SIG-M5 (cell line): ENCODE results near the gene SYT17.

Experiments
- DNase-seq: peaks from one replicate; lab custom pipeline; 2025; lab: John Stamatoyannopoulos, UW

The SYT17 gene

DNA sequence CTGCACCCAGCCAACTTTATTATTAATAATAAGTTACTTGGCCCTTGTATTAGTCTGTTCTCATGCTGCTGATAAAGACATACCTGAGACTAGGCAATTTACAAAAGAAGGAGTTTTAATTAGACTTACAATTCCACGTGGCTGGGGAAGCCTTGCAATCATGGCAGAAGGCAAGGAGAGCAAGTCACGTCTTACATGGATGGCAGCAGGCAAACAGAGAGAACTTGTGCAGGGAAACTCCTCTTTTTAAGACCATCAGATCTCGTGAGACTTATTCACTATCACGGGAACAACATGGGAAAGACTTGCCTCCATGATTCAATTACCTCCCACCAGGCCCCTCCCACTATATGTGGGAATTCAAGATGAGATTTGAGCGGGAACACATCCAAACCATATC lies 47.7 kb downstream of the SYT17 start:
- DNase-seq: no peak

DNA sequence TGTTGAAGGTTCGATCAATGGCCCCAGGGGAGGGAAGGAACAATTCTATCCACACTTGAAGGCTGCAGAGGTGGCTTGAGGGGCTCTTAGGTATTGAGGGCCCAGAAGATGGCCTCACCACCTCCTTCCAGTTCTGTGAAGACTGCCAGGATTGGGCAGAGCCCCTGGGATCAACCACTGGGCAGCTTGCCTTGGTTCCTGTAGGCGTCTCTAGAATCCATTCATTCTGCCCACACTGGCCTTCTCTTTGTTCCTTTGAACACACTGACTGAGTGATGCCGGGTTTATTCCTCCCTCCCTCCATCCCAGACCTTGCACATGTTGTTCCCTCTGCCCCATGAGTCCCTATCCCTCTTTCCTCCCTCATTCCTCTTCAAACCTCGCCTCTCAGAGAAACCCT lies 50.5 kb downstream of the SYT17 start:
- DNase-seq: no peak

DNA sequence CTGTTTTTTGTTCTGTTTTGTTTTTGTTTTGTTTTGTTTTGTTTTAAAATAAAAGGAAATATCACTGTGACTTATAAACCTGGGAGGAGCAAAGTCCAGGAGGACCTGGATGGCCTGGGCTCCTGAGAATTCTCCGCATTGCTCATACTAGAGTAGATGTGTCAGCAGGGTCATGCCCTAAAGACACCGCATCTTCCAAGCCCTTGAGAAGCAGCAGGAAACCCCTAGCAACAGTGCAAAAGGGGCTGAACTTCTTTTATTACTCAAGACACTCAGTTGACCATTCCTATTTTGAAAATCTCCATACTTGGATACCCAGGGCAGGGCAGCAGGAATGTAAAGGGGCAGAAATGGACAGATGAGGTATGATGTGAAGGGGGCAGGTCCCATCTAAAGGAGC lies 51.8 kb downstream of the SYT17 start:
- no peak for DNase-seq

DNA sequence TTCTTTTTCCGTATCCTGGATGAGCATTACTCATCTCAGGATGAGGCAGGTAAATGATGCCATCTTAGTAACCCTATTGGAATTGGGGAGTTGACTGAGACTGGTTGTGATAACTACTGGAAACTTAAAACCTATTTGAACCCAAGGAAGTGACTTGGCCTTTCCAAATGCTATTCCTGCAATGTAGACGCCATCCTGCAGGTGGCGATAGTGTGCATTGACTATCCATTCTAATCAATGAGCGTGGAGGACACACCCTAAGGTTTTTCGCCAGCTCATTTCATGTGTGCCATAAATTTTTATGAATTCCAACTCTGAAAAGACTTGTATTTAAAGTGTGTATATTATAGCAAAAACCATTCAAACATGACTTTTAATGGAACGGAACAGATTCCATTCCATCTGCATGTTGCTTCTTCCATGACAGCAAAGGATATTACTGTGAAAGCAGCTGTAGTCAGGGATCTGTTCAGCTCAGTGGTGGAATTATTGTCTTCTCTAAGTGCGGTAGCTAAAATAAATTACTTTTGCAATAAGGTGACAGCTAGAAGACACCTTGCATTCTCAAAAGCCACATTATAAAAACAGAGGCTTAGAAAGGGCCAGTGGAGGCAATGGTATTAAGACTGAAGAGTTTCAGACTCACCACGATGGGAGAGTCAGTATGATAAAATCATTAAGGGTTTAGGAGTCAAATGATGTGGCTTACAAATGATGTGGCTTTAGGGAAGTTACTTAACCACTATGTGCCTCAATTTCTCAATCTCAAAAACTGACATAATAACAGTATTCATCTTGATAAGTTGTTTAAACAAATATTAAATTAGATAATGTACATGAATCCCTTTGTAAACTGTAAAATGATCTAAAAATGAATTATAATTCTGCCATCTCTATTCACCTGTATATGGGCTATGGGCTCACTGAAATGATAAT lies 55.5 kb downstream of the SYT17 start:
- no peak for DNase-seq

DNA sequence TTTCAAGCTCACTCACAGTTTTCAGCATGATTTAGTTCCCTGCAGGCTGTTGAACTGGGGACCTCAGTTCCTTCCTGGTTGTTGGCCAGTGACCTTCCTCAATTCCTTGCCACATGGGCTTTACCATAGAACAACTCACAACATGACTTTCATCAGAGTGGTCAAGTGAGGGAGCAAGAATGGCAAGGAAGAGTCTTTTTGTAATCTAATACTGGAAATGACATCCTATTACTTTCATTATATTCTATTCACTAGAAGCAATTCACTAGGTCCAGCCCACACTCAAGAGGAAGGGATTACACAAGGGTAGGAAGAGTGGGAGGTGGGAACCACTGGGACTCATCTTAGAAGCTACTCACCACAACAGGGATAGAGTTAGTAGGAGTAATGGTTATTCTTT lies 57.6 kb downstream of the SYT17 start:
- DNase-seq: no peak

DNA sequence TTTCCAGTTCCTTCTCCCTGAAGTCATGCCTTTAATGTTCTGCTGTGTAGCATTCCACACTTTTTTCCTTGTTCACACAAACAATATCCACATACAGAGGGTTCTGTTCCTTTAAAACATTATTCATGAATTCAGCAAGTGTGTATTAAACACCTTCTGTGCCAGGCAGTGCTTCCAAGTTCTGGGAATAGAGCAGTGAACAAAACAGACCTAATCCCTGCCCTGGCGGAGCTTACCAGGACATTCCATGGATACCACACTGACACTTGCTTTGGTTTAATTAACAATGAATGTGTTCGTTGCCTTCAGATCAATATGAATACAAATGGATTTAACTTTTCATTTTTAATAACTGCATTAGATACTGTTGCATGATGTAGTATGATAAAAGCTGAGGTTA lies 59.6 kb downstream of the SYT17 start:
- no peak for DNase-seq

DNA sequence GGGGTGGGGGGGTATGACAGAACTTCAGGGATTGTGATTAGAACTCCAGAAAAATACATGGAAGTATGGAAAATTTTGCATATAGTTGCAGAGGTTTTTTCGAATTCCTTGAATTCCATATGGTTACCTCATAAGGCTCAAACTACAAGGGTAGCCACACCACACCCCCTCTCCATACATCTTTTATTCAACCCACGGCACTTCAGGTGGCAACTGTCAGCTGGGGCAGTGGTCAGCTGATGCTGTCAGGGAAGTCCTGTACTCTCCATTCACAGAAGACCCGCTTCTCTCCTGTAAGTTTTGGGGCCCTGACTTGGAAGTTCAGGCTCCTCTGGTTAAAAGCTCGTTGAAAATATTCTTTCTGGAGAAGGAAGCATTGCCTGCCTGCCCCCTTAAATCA lies 60.0 kb downstream of the SYT17 start:
- DNase-seq: no peak

DNA sequence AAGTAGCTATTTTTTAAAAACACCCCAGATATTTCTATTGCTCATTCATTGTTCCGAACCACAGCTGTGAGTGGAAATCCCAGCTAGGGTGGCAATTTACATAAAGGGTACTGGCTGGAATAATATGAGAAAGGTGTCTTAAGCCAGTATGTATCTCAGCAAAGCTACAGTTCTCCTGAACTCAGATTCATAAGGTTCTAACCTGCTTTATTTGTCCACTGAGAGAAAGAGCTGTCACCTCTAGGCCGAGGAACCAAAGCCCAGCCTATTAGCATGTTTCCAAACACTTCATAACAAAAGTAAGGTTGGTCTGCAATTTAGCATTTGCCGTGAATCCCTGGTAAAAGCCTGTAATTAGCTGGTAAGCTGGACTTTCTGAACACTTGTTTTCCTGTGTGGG lies 60.5 kb downstream of the SYT17 start:
- DNase-seq: no peak

DNA sequence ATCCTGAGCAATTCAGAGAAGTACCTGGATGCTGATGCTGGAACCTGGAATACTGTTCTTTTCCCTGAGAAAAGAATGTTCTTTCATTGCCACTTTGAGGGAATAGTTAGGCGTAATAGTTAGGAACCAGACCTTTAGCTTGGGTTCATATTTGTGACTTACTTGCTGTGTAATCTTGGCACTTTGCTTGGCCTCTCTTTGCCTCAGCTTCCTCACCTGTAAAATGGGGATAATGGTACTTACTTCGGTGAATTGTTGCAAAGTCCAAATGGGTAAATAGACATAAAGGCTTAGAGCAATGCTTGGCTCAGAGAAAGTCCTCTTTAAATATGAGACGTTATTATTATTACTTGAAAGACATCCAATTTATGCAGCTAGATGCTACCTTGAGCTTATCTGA lies 62.5 kb downstream of the SYT17 start:
- no peak for DNase-seq

DNA sequence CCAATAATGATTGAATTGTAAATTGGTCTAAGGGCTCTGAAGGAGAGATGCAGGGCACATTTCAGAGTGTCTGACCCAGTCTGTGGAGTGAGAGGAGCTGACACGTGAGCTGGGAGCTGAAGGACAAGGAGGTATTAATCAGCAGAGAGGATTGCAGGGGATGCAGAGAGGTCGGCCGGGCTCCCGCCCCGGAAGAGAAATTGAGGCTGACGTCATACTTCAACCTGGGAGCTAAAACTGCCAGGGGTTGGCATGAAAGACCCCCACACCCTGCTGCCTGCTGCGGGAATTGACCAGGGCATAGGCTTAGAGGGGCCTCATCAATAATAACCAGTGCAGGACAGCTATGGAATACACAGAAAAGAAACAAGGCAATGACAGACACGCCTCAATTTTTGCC lies 63.8 kb downstream of the SYT17 start:
- DNase-seq: no peak

DNA sequence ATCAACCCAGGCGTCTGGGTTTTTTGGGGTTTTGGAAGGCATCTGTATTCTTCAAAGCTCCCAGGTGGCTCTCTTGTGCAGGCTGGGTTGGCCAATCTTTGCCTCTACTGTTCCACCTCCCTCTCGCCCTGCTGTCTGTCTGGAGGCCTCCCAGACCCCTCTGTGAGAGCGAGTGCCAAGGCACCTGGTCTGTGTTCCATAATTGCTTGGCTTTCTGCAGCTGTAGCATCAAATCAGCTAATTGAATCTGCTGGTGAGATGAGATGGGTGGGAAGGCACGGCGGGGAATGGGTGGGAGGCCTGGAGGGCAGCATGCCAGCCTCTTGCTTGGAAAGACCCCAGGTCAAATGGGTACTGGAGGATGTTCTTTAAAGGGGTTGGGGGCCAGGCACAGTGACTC lies 64.9 kb downstream of the SYT17 start:
- DNase-seq: no peak

DNA sequence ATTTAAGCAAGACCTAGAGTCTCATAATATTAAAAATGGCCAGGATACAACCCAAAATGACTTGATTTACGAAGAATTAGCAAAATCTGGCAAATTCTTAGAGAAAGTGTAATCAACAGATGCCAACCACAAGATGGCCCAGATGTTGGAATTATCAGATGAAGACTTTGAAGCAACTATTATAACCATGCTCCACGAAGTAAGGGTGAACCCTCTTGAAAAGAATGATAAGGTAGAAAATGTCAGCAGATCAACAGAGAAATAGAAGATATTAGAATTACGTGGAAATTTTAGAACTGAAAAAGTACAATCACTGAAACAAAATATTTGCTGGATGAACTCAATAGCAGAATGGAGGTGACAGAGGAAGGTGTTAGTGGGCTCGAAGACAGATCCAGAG lies 67.4 kb downstream of the SYT17 start:
- DNase-seq: no peak

DNA sequence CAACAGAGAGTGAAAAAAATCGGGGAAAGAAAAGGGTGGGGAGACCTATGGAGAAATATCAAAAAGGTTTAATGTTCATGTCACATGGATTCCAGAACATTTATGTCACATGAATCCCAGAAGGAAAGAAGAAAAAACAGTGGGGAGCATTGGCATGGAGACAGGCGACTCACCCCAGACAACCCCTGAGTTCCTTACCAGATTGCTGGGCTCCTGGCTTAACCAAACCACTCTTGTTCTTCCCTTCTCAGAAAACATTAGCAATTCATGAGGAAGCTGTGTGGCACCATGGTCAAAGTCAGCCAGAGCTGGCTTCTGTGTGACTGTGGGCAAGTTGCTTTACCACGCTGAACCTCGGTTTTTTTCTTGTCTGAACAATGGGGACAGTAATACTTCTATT lies 67.8 kb downstream of the SYT17 start:
- no peak for DNase-seq

DNA sequence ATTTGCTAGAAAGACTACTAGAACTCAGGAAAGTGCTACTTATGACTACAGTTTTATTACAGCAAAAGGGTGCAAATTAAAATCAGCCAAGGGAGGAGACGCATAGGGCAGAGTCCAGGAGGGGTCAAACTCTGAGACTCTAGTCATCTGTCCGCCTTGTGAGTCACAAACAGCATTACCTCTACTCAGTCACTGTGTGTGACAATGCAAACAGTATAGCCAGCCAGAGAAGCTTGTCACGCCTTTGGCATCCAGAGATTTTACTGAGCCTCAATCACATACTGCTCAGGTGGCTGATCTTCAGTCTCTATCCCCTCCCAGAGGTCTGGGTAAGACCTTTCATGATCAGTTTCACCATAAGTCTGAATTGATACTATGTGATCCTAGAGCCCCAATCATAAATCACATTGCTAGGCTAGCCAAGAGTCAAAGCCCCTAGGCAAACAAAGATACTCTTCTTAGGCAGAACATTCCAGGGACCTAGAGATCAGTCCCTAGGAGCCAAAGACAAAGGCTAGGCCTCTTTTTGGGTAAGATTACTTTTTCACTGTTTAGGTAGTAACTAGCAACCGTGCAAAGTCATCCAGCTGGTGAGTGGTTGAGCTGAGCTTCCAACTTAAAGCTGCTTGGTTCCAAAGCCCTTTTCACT lies 68.6 kb downstream of the SYT17 start:
- no peak for DNase-seq

DNA sequence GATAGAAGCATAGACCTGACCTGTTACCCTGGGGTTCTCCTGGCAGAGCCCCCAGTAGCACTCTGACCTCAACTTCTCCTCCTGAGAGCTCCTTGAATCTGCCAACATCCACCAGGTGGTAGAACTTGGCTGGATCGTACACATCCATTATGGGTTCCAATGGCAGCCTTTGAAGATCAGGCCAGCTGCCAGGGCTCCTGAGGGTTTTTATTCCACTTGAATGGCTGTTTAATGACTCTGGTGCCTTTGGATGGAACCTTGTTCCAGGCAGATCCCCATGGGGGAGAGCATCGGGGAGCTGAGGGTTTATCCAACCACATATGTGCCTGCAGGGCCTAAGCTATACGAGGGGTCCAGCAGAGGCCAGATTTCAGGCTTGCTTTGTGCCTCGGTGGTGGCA lies 70.4 kb downstream of the SYT17 start:
- DNase-seq: no peak

DNA sequence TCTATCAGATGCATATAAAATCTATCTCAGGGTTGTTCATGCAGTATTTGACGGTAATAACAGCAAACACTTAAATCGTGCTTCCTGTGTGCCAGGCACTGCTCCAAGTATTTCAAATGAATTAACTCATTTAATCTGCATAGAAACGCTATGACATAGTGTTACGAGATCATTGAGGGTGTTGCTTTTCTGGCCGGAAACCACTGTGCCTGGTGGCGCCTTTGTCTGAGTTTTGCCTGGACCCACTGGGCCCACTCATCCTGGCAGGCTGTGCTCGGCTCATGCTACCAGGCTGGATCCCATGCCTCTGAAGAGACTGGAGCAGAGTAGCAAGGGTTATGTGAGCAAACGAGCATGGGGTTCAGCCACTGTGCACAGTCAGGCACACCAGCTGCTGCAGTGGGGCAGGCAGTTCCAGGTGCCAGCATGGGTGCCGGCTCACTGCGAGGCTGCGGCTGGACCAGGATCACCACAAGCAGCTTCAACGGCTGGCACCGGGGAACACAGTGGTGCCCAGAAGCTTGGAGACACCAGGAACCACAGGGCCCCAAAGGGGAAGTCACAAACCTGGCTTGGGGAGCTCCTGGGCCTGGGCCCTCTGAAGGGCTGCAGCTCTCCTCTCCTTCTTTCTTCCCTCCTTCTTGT lies 71.6 kb downstream of the SYT17 start:
- DNase-seq: no peak

DNA sequence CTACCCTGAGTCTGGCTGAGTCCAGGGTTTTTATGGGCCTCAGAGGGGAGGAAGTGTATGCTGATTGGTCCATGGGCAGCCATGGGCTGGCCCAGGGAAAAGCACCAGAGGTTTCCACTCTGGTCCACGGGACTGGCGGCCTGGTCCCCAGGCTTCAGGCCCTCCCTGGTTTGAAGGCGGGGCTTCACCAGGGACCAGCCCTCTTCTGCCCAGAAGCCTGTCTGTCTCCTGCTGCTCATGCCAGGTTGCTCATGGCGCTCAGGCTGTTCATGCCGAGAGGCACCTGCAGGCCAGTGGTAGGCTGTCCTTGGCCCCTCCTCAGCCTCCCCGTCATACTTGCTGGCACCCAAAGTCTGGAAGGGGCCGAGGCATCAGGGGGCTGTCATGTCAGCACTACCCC lies 72.5 kb downstream of the SYT17 start:
- DNase-seq: no peak

DNA sequence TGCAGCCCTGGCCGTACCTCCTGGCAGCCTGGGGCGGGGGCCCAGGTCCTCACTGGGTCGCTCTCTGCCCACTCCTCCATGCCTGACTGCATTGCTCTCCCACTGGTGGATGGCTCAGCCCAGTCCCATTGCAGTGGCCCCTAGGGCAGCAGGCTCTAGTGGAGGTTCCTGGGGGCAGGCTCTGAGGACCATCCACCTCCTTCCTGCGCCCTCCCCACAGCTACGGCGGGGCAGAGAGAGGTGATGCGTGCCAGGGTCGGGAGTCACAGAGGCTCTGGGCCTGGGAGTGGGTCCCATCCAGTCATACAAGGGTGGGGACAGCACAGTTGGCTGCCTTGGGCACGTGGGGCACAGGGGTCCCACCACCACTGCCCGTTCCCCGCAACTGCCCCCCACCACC lies 73.5 kb downstream of the SYT17 start:
- DNase-seq: no peak

DNA sequence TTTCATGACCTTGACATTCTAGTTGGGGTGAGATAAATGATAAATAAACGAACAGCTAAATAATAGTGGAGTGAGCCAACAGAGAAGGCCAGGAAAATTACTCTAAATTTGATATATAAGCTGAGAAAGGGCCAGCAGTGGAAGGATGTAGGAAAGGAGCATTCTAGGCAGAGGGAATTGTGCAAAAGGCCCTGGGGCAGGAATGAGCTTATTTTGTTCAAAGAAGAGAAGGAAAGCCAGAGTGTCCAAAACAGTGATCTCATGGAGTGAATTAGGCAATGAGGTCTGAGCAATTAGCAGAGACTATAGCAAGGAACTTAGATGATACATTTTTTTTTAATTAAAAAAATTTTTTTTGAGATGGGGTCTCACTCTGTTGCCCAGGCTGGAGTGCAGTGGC lies 74.1 kb downstream of the SYT17 start:
- DNase-seq: no peak

DNA sequence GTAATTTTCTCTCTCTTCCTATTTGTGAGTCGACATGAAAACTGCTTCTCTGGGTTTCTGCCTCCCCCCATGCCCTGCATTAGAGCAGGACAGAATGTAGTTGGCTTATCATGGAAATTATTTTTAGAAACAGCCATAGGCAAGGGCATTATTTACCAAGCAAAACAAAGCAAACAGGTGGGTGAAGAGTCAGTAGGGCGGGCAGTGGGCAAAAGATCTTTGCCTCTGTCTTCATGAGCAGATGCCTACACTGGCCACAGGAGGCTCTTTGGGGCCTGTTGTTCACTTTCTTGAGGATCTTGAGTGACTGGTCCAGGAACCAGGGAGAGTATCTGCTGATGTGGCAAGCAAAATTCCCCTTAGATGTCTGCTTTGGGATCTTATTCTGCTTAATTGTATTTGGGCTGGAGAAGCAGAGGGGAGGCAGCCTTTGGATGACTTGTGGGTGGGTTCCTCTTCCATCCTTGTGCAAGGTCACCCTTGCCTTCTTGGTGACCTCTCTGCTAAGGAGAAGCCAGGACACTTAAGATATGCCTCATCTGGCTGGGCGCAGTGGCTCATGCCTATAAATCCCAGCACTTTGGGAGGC lies 75.0 kb downstream of the SYT17 start:
- no peak for DNase-seq

DNA sequence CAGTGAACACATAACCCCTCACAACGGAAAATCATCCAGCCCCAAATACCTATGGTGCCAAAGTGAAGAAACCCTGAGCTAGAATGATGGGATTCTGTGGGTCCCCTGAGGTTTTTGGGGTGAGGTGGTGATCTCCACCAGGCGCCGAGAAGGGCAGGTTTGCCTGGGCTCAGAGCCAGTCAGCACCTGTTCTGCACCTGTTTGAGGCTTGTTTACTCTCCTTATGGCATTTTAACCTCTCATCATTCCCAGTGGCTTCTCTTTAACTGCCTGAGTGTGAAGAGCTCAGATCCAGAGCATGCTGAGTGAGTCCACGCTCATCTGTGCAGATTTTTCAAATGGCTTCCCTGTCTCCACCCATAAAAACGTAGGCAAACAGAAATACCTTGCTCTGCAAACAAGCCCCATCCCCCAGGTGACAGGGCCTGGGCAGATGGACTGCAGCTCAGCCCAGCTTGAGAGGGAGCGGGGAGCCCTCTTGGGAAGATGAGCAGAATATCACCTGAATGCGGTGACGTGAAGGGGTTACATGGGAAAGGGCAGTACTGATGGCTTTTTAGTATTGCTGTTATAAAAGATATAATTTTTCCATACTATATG lies 77.4 kb downstream of the SYT17 start:
- no peak for DNase-seq

DNA sequence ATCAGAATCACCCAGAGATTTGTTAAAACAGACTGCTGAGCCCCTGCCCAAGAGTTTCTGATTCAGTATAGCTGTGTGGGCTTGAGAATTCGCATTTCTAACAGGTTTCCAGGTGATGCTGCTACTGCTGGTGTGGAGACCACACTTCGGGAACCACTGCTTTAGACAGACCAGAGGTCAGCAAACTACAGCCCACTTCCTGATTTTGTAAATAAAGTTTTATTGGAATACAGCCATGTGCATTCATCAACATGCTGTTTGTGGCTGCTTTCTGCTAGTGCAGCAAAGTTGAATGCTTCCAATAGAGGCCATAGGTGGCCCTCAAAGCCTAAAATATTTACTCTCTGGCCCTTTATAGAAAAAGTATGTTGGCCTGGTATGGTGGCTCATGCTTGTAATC lies 84.9 kb downstream of the SYT17 start:
- no peak for DNase-seq
